ENCODE data around the gene RBM10.
A peak's percentile ranks its signal among the peaks of the same experiment; 100 is the strongest.

The RBM10 gene

GRCh38 chrX:47196098-47196497, 51.1 kb downstream of the RBM10 start:
- DNase-seq (ENCODE audit: low read depth, low spot score): no peak
- H3K27me3 ChIP-seq (ENCODE audit: insufficient read depth, insufficient read length): no peaks in the 10 kb centered on the region
- TF ChIP-seq ZNF274 (IDR thresholded peaks at IDR 0.05; ENCODE audit: low read depth, low read length) (no peak), YY1 (IDR thresholded peaks at IDR 0.05; ENCODE audit: insufficient read depth, insufficient read length) (no peak), SUZ12 (IDR thresholded peaks at IDR 0.05; ENCODE audit: extremely low read depth, insufficient read depth, insufficient read length) (no peak)
- H3K9me3 ChIP-seq (ENCODE audit: insufficient read depth, low read length): no peaks in the 10 kb centered on the region
- H3K4me3 ChIP-seq (ENCODE audit: insufficient read length, low read depth): peak overlapping the region; percentile 27
- H3K4me1 ChIP-seq (ENCODE audit: insufficient read depth, insufficient read length): peaks cover 24% of the 10 kb centered on the region
- H3K9ac ChIP-seq (ENCODE audit: insufficient read length, low read depth): peak overlapping the region; percentile 53
- H3K36me3 ChIP-seq (ENCODE audit: insufficient read depth, insufficient read length, low read length): peaks cover 65% of the 10 kb centered on the region

GRCh38 chrX:47197526-47197925, 52.5 kb downstream of the RBM10 start:
- Histone ChIP-seq H3K9me3 (ENCODE audit: insufficient read depth, low read length) (no peaks in the 10 kb centered on the region), H3K9ac (ENCODE audit: insufficient read length, low read depth) (peak overlapping the region; percentile 51), H3K27me3 (ENCODE audit: insufficient read depth, insufficient read length) (no peaks in the 10 kb centered on the region), H3K4me1 (ENCODE audit: insufficient read depth, insufficient read length) (peaks cover 26% of the 10 kb centered on the region), H3K4me3 (ENCODE audit: insufficient read length, low read depth) (peak overlapping the region; percentile 9), H3K36me3 (ENCODE audit: insufficient read depth, insufficient read length, low read length) (peaks cover 79% of the 10 kb centered on the region)
- DNase-seq (ENCODE audit: low read depth, low spot score): no peak
- no peak for TF ChIP-seq ZNF274 (IDR thresholded peaks at IDR 0.05; ENCODE audit: low read depth, low read length)
- no peak for TF ChIP-seq SUZ12 (IDR thresholded peaks at IDR 0.05; ENCODE audit: extremely low read depth, insufficient read depth, insufficient read length)
- TF ChIP-seq YY1 (IDR thresholded peaks at IDR 0.05; ENCODE audit: insufficient read depth, insufficient read length): no peak

DNA sequence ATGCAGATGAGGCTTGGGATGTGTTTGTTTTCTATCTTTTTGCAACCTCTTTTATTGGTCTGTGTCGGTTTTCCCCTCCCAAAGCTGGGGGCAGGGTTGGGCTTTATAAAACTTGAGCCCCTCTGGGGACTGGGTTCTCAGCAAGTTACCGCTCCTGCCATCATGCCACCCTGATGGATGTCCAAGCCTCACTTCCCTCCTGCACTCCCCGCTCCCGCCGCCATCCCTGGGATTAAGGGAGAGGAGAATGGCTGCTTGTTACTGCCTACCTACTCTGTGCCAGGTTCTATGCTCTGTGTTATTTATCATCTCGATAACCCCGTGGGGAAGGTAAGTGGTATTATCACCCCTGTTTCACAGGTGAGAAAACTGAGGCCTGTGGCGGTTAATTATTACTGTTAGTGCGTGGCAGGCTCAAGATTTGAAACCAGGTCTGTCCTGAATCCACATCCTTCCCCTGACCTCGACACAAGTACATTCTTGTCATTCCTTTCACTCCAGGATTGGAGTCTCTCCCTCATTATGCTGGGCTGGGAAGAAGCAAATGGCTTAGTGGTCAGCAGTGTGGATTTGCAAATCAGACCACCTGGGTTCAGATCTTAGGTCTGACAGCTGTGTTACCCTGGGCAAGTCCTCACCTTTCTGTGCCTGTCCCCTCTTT, 53.1 kb downstream of the RBM10 start:
- Histone ChIP-seq H3K4me3 (ENCODE audit: insufficient read length, low read depth) (no peak overlapping the region), H3K4me1 (ENCODE audit: insufficient read depth, insufficient read length) (peaks cover 24% of the 10 kb centered on the region), H3K27me3 (ENCODE audit: insufficient read depth, insufficient read length) (no peaks in the 10 kb centered on the region), H3K9ac (ENCODE audit: insufficient read length, low read depth) (peak overlapping the region; percentile 51), H3K9me3 (ENCODE audit: insufficient read depth, low read length) (no peaks in the 10 kb centered on the region), H3K36me3 (ENCODE audit: insufficient read depth, insufficient read length, low read length) (peaks cover 86% of the 10 kb centered on the region)
- TF ChIP-seq YY1 (IDR thresholded peaks at IDR 0.05; ENCODE audit: insufficient read depth, insufficient read length) (no peak), SUZ12 (IDR thresholded peaks at IDR 0.05; ENCODE audit: extremely low read depth, insufficient read depth, insufficient read length) (no peak), ZNF274 (IDR thresholded peaks at IDR 0.05; ENCODE audit: low read depth, low read length) (no peak)
- DNase-seq (ENCODE audit: low read depth, low spot score): peak; percentile 43

DNA sequence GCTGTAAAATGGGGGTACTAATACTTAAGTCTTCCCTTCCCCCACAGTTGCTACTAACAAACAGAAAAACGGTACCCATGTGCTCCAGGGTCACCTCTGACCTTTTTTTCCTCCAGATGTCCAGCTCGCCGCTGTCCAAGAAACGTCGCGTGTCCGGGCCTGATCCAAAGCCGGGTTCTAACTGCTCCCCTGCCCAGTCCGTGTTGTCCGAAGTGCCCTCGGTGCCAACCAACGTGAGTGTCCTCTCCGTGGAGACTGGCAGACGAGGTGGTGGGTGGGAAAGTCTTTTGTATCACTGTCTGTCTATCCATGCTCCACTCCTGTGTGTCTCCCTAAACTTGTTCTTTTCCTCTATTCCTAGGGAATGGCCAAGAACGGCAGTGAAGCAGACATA, 53.7 kb downstream of the RBM10 start:
- Histone ChIP-seq H3K27me3 (ENCODE audit: insufficient read depth, insufficient read length) (no peaks in the 10 kb centered on the region), H3K4me3 (ENCODE audit: insufficient read length, low read depth) (no peak overlapping the region), H3K9me3 (ENCODE audit: insufficient read depth, low read length) (no peaks in the 10 kb centered on the region), H3K9ac (ENCODE audit: insufficient read length, low read depth) (no peak overlapping the region), H3K4me1 (ENCODE audit: insufficient read depth, insufficient read length) (peaks cover 25% of the 10 kb centered on the region), H3K36me3 (ENCODE audit: insufficient read depth, insufficient read length, low read length) (peaks cover 91% of the 10 kb centered on the region)
- TF ChIP-seq YY1 (IDR thresholded peaks at IDR 0.05; ENCODE audit: insufficient read depth, insufficient read length) (no peak), ZNF274 (IDR thresholded peaks at IDR 0.05; ENCODE audit: low read depth, low read length) (no peak), SUZ12 (IDR thresholded peaks at IDR 0.05; ENCODE audit: extremely low read depth, insufficient read depth, insufficient read length) (no peak)
- no peak for DNase-seq (ENCODE audit: low read depth, low spot score)

DNA sequence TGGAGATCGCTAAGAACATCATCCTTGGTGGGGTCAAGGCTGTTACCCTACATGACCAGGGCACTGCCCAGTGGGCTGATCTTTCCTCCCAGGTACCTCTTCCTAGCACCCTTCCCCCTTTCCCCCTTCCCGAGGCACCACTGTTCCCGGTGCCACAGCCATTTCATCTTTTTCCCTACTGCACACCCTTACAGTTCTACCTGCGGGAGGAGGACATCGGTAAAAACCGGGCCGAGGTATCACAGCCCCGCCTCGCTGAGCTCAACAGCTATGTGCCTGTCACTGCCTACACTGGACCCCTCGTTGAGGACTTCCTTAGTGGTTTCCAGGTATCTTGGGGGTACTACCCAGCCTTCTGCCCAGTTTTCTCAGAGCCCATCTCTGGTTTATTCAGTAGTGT, 54.3 kb downstream of the RBM10 start:
- H3K4me1 ChIP-seq (ENCODE audit: insufficient read depth, insufficient read length): peaks cover 25% of the 10 kb centered on the region
- DNase-seq (ENCODE audit: low read depth, low spot score): no peak
- no peaks in the 10 kb centered on the region for H3K27me3 ChIP-seq (ENCODE audit: insufficient read depth, insufficient read length)
- no peaks in the 10 kb centered on the region for H3K9me3 ChIP-seq (ENCODE audit: insufficient read depth, low read length)
- H3K4me3 ChIP-seq (ENCODE audit: insufficient read length, low read depth): no peak overlapping the region
- no peak for TF ChIP-seq YY1 (IDR thresholded peaks at IDR 0.05; ENCODE audit: insufficient read depth, insufficient read length)
- no peak for TF ChIP-seq ZNF274 (IDR thresholded peaks at IDR 0.05; ENCODE audit: low read depth, low read length)
- no peak for TF ChIP-seq SUZ12 (IDR thresholded peaks at IDR 0.05; ENCODE audit: extremely low read depth, insufficient read depth, insufficient read length)
- H3K9ac ChIP-seq (ENCODE audit: insufficient read length, low read depth): no peak overlapping the region
- peaks cover 96% of the 10 kb centered on the region for H3K36me3 ChIP-seq (ENCODE audit: insufficient read depth, insufficient read length, low read length)

DNA sequence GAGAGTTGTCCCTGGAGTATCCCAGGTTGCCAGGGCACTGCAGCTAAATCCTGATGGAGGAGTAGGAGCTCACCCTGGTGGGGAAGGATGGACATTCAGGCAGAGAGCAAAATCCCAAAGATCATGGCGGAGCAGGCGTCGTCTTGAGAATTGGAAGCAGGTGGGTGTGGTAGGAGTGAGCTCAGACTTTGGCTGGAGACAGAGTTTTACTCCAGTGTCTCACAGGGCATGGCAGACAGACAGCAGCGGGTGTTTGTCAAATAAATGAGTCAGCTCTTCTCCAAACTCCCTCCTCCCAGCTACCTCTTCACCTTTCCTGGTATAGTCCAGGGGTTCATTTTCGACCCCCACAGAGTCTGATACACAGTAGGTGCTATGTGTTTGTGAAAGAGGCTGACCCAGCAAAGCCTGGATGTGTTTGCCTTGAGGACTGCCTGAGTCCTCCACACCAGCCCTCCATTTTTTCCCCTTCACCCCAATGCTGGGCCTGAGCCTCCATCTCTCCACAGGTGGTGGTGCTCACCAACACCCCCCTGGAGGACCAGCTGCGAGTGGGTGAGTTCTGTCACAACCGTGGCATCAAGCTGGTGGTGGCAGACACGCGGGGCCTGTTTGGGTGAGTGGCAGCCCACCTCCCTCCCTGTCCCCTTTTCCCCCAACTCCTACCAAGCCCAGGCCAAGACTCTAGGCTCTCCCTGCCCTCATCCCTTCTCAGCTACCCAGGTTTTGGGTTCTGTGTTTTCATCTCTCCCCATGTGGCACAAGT, 55.5 kb downstream of the RBM10 start:
- Histone ChIP-seq H3K9ac (ENCODE audit: insufficient read length, low read depth) (no peak overlapping the region), H3K27me3 (ENCODE audit: insufficient read depth, insufficient read length) (no peaks in the 10 kb centered on the region), H3K36me3 (ENCODE audit: insufficient read depth, insufficient read length, low read length) (peaks cover 96% of the 10 kb centered on the region), H3K9me3 (ENCODE audit: insufficient read depth, low read length) (no peaks in the 10 kb centered on the region), H3K4me3 (ENCODE audit: insufficient read length, low read depth) (no peak overlapping the region), H3K4me1 (ENCODE audit: insufficient read depth, insufficient read length) (peaks cover 26% of the 10 kb centered on the region)
- no peak for TF ChIP-seq SUZ12 (IDR thresholded peaks at IDR 0.05; ENCODE audit: extremely low read depth, insufficient read depth, insufficient read length)
- TF ChIP-seq YY1 (IDR thresholded peaks at IDR 0.05; ENCODE audit: insufficient read depth, insufficient read length): no peak
- no peak for TF ChIP-seq ZNF274 (IDR thresholded peaks at IDR 0.05; ENCODE audit: low read depth, low read length)
- no peak for DNase-seq (ENCODE audit: low read depth, low spot score)

- TF ChIP-seq SUZ12 (IDR thresholded peaks at IDR 0.05; ENCODE audit: extremely low read depth, insufficient read depth, insufficient read length): no peak
- TF ChIP-seq ZNF274 (IDR thresholded peaks at IDR 0.05; ENCODE audit: low read depth, low read length): no peak
- no peak for TF ChIP-seq YY1 (IDR thresholded peaks at IDR 0.05; ENCODE audit: insufficient read depth, insufficient read length)
- H3K36me3 ChIP-seq (ENCODE audit: insufficient read depth, insufficient read length, low read length): peaks cover 96% of the 10 kb centered on the region
- peaks cover 27% of the 10 kb centered on the region for H3K4me1 ChIP-seq (ENCODE audit: insufficient read depth, insufficient read length)
Observed at GRCh38 chrX:47201345-47201944, 56.4 kb downstream of the RBM10 start.

More at GRCh38 chrX:47201345-47201944, 56.4 kb downstream of the RBM10 start:
- H3K4me3 ChIP-seq (ENCODE audit: insufficient read length, low read depth): no peak overlapping the region
- no peaks in the 10 kb centered on the region for H3K9me3 ChIP-seq (ENCODE audit: insufficient read depth, low read length)
- H3K27me3 ChIP-seq (ENCODE audit: insufficient read depth, insufficient read length): no peaks in the 10 kb centered on the region
- no peak for DNase-seq (ENCODE audit: low read depth, low spot score)
- no peak overlapping the region for H3K9ac ChIP-seq (ENCODE audit: insufficient read length, low read depth)
